ENCODE data around the gene MOB3A. TPM values are rescaled to one million over a fixed set of nuclear protein-coding genes. Genes with fewer than 3 reads are reported as not detected.
"Not testable (repeated sequence)": the region's sequence is repeated elsewhere in the genome, so short reads cannot be mapped to it uniquely, and the experiment has no call there.

Gene MOB3A
- total RNA-seq, 1 donor from 2014 or later: 28.1 TPM

GRCh38 chr19:2045501-2046045 is 50.6 kb downstream of the MOB3A start:
- ATAC-seq: no peak

GRCh38 chr19:2044709-2045500 is 51.2 kb downstream of the MOB3A start:
- ATAC-seq: no peak

- ATAC-seq: no peak
These were observed 52.0 kb downstream of the MOB3A start for GRCh38 chr19:2043961-2044708.

GRCh38 chr19:2043251-2043641 is 52.9 kb downstream of the MOB3A start:
- no peak for ATAC-seq

- peak; percentile 1 for ATAC-seq
These were observed 53.5 kb downstream of the MOB3A start for GRCh38 chr19:2042485-2043250.

- ATAC-seq: peak; percentile 84
These were observed 54.2 kb downstream of the MOB3A start for GRCh38 chr19:2041683-2042484.

GRCh38 chr19:2041433-2041682 is 54.8 kb downstream of the MOB3A start:
- ATAC-seq: no peak

- ATAC-seq: no peak
These were observed 55.3 kb downstream of the MOB3A start for GRCh38 chr19:2040647-2041432.

- no peak for ATAC-seq
These were observed 56.0 kb downstream of the MOB3A start for GRCh38 chr19:2039959-2040646.

- no peak for ATAC-seq
These were observed 56.8 kb downstream of the MOB3A start for GRCh38 chr19:2039089-2039958.

- no peak for ATAC-seq
These were observed 57.6 kb downstream of the MOB3A start for GRCh38 chr19:2038284-2039088.

- ATAC-seq: no peak
These were observed 58.4 kb downstream of the MOB3A start for GRCh38 chr19:2037651-2038255.

- ATAC-seq: no peak
These were observed 59.7 kb downstream of the MOB3A start for GRCh38 chr19:2036424-2036823.

GRCh38 chr19:2035590-2035991 is 60.5 kb downstream of the MOB3A start:
- ATAC-seq: no peak

- peak; percentile 49 for ATAC-seq
These were observed 61.2 kb downstream of the MOB3A start for GRCh38 chr19:2034729-2035589.

- not testable (repeated sequence) for ATAC-seq
These were observed 61.9 kb downstream of the MOB3A start for GRCh38 chr19:2034253-2034652.

GRCh38 chr19:2033825-2034159 is 62.3 kb downstream of the MOB3A start:
- ATAC-seq: no peak
